ENCODE data around the gene CAMKMT. TPM values are rescaled to one million over a fixed set of nuclear protein-coding genes. Genes with fewer than 3 reads are reported as not detected.

CAMKMT gene
- polyA plus RNA-seq, 2 donors = 5.2 to 5.6 TPM

GRCh38 chr2:44692821-44693220, 331.1 kb downstream of the CAMKMT start:
- 94 to 95% methylated on average over 4 of the region's 4 CpGs for WGBS, 2 donors
- no peaks in the 10 kb centered on the region for H3K36me3 ChIP-seq (ENCODE audit: control insufficient read depth in 2 of 2, insufficient read depth in 2 of 2, low read length in 1 of 2)
- no peaks in the 10 kb centered on the region for H3K9me3 ChIP-seq (ENCODE audit: control insufficient read depth in 2 of 2, insufficient read depth in 1 of 2, low read depth in 1 of 2, low read length in 1 of 2)
- no peaks in the 10 kb centered on the region for H3K27me3 ChIP-seq (ENCODE audit: control insufficient read depth in 1 of 2, insufficient read depth in 2 of 2, low read length in 2 of 2)
- no peak overlapping the region for H3K4me3 ChIP-seq (ENCODE audit: low read depth in 1 of 2, low read length in 2 of 2)
- H3K27ac ChIP-seq (ENCODE audit: low read depth in 2 of 2, low read length in 1 of 2) = no peak overlapping the region
- H3K4me1 ChIP-seq (ENCODE audit: control insufficient read depth in 2 of 2, insufficient read depth in 2 of 2, low read length in 1 of 2) = no peaks in the 10 kb centered on the region

- H3K36me3 ChIP-seq (ENCODE audit: control insufficient read depth in 2 of 2, insufficient read depth in 2 of 2, low read length in 1 of 2) = no peaks in the 10 kb centered on the region
- H3K27me3 ChIP-seq (ENCODE audit: control insufficient read depth in 1 of 2, insufficient read depth in 2 of 2, low read length in 2 of 2) = no peaks in the 10 kb centered on the region
- no peak overlapping the region for H3K27ac ChIP-seq (ENCODE audit: low read depth in 2 of 2, low read length in 1 of 2)
- H3K9me3 ChIP-seq (ENCODE audit: control insufficient read depth in 2 of 2, insufficient read depth in 1 of 2, low read depth in 1 of 2, low read length in 1 of 2) = no peaks in the 10 kb centered on the region
- WGBS, 2 donors = 90 to 92% methylated on average over 5 of the region's 5 CpGs
- H3K4me1 ChIP-seq (ENCODE audit: control insufficient read depth in 2 of 2, insufficient read depth in 2 of 2, low read length in 1 of 2) = no peaks in the 10 kb centered on the region
- H3K4me3 ChIP-seq (ENCODE audit: low read depth in 1 of 2, low read length in 2 of 2) = no peak overlapping the region
Observed at GRCh38 chr2:44700824-44701223, 339.1 kb downstream of the CAMKMT start.

DNA sequence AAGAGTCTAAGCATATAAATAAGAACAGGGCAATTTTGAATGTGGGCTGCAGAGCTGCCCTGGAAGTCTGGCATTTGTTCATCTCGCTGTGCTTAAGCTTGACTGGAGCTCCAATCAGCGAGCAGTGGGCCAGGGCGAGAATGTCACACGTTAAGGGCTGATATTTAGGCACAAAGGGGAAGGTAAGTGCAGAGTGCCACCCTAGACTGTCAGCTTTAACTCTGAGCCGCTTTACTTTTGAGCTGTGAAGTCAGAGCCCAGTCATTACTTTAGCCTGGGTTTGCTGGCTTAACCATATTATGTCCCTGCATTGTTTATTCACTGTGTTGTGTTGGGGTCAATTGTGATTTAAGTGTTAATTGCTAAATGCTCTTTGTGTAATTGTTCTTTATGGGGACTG, 343.6 kb downstream of the CAMKMT start:
- no peak overlapping the region for H3K27ac ChIP-seq (ENCODE audit: low read depth in 2 of 2, low read length in 1 of 2)
- WGBS, 2 donors = 90 to 91% methylated on average over 5 of the region's 5 CpGs
- no peaks in the 10 kb centered on the region for H3K36me3 ChIP-seq (ENCODE audit: control insufficient read depth in 2 of 2, insufficient read depth in 2 of 2, low read length in 1 of 2)
- H3K27me3 ChIP-seq (ENCODE audit: control insufficient read depth in 1 of 2, insufficient read depth in 2 of 2, low read length in 2 of 2) = no peaks in the 10 kb centered on the region
- H3K4me3 ChIP-seq (ENCODE audit: low read depth in 1 of 2, low read length in 2 of 2) = no peak overlapping the region
- H3K4me1 ChIP-seq (ENCODE audit: control insufficient read depth in 2 of 2, insufficient read depth in 2 of 2, low read length in 1 of 2) = no peaks in the 10 kb centered on the region
- H3K9me3 ChIP-seq (ENCODE audit: control insufficient read depth in 2 of 2, insufficient read depth in 1 of 2, low read depth in 1 of 2, low read length in 1 of 2) = no peaks in the 10 kb centered on the region

DNA sequence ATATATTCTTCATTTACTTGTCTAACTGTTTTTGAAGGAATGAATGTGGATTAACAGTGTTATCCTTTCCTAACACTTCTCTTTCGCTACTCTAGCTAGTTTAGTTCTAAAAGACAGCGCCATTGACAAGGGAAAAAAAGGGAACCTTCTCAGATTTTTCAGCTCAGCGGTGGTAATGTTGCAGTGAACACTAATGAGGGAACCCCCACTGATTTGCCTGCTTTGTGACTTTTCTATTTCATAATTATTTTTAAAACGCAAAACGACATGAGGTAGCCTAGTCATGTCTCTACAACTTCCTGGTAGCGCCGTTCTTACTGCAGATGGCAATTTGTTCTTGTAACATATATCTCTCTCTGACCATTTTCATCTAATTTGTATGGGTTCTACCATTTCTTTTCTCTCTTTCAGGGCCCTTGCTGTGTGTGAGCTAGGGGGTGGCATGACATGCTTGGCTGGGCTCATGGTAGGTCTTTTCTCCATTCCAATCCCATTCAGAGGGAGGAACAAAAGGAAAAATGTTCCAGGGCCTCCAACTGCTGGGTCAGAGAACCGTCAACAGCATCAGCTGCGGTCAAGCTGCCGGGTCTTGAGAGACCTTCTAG, 344.2 kb downstream of the CAMKMT start:
- Histone ChIP-seq H3K27ac (ENCODE audit: low read depth in 2 of 2, low read length in 1 of 2) (no peak overlapping the region), H3K9me3 (ENCODE audit: control insufficient read depth in 2 of 2, insufficient read depth in 1 of 2, low read depth in 1 of 2, low read length in 1 of 2) (no peaks in the 10 kb centered on the region), H3K36me3 (ENCODE audit: control insufficient read depth in 2 of 2, insufficient read depth in 2 of 2, low read length in 1 of 2) (no peaks in the 10 kb centered on the region), H3K27me3 (ENCODE audit: control insufficient read depth in 1 of 2, insufficient read depth in 2 of 2, low read length in 2 of 2) (no peaks in the 10 kb centered on the region), H3K4me1 (ENCODE audit: control insufficient read depth in 2 of 2, insufficient read depth in 2 of 2, low read length in 1 of 2) (no peaks in the 10 kb centered on the region), H3K4me3 (ENCODE audit: low read depth in 1 of 2, low read length in 2 of 2) (no peak overlapping the region)
- WGBS, 2 donors = 97% methylated on average over 10 of the region's 10 CpGs

DNA sequence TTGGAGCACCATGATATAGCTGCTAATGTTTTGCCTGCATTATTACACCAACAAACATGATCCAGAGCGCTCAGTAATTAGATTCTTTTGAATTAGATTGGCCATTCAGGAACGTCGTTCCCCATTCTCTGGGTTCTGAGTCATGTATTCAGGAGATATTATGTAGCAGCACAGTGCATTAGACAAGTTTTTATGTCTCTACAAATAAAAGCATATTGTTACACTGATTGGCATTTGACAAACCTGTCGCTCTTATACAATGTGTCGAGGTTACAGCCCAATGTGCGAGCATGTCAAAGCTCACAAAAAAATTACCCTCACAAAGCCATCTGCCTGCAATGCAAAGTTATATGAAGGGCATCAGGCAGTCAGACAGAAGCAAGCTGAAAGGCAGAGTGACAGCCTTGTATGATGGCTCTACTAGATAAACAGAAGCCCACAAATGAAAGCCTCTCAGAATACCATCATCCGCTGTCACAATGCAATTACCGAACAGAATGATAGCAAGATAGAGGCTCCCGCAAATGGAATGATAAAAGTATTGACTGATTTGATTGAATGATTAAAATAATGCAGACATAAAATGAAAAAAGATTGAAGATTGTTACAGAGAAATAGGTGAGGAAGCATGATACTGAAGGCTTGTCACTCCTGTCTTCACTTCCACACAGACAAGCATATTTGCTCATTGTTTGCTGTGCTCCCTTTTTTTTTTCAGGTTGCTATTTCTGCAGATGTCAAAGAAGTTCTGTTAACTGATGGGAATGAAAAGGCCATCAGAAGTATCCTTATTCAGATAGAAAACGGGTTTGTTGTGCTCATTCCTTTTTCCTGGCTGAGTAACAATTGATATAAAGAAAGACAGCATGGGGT, 345.2 kb downstream of the CAMKMT start:
- no peaks in the 10 kb centered on the region for H3K27me3 ChIP-seq (ENCODE audit: control insufficient read depth in 1 of 2, insufficient read depth in 2 of 2, low read length in 2 of 2)
- 90 to 96% methylated on average over 10 of the region's 10 CpGs for WGBS, 2 donors
- no peaks in the 10 kb centered on the region for H3K9me3 ChIP-seq (ENCODE audit: control insufficient read depth in 2 of 2, insufficient read depth in 1 of 2, low read depth in 1 of 2, low read length in 1 of 2)
- H3K36me3 ChIP-seq (ENCODE audit: control insufficient read depth in 2 of 2, insufficient read depth in 2 of 2, low read length in 1 of 2) = no peaks in the 10 kb centered on the region
- H3K4me3 ChIP-seq (ENCODE audit: low read depth in 1 of 2, low read length in 2 of 2) = no peak overlapping the region
- H3K27ac ChIP-seq (ENCODE audit: low read depth in 2 of 2, low read length in 1 of 2) = no peak overlapping the region
- H3K4me1 ChIP-seq (ENCODE audit: control insufficient read depth in 2 of 2, insufficient read depth in 2 of 2, low read length in 1 of 2) = no peaks in the 10 kb centered on the region

- Histone ChIP-seq H3K4me1 (ENCODE audit: control insufficient read depth in 2 of 2, insufficient read depth in 2 of 2, low read length in 1 of 2) (no peaks in the 10 kb centered on the region), H3K9me3 (ENCODE audit: control insufficient read depth in 2 of 2, insufficient read depth in 1 of 2, low read depth in 1 of 2, low read length in 1 of 2) (no peaks in the 10 kb centered on the region), H3K27me3 (ENCODE audit: control insufficient read depth in 1 of 2, insufficient read depth in 2 of 2, low read length in 2 of 2) (no peaks in the 10 kb centered on the region), H3K27ac (ENCODE audit: low read depth in 2 of 2, low read length in 1 of 2) (no peak overlapping the region), H3K4me3 (ENCODE audit: low read depth in 1 of 2, low read length in 2 of 2) (no peak overlapping the region), H3K36me3 (ENCODE audit: control insufficient read depth in 2 of 2, insufficient read depth in 2 of 2, low read length in 1 of 2) (no peaks in the 10 kb centered on the region)
- WGBS, 2 donors = 40 to 43% methylated on average over 4 of the region's 4 CpGs
Observed at GRCh38 chr2:44707945-44708660, 346.4 kb downstream of the CAMKMT start.

DNA sequence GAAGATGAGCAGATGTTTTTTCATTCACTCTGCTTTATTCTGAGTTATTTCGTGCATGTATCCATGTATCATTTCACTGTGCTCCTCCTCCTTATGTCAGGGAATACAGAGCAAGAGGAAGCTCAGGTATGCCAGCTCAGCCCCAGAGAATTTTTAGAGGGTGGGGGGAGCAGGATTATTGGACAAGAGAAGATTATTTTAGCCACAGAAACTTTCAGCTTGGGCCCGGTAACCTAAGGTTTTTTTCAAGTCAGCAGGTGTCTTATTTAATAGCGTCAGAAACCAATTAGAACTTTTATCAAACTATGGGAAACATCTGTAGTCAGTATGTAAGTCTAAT, 346.9 kb downstream of the CAMKMT start:
- H3K4me1 ChIP-seq (ENCODE audit: control insufficient read depth in 2 of 2, insufficient read depth in 2 of 2, low read length in 1 of 2) = no peaks in the 10 kb centered on the region
- no peak overlapping the region for H3K4me3 ChIP-seq (ENCODE audit: low read depth in 1 of 2, low read length in 2 of 2)
- H3K27me3 ChIP-seq (ENCODE audit: control insufficient read depth in 1 of 2, insufficient read depth in 2 of 2, low read length in 2 of 2) = no peaks in the 10 kb centered on the region
- H3K36me3 ChIP-seq (ENCODE audit: control insufficient read depth in 2 of 2, insufficient read depth in 2 of 2, low read length in 1 of 2) = no peaks in the 10 kb centered on the region
- H3K27ac ChIP-seq (ENCODE audit: low read depth in 2 of 2, low read length in 1 of 2) = no peak overlapping the region
- WGBS, 2 donors = 68 to 79% methylated on average over 3 of the region's 3 CpGs
- no peaks in the 10 kb centered on the region for H3K9me3 ChIP-seq (ENCODE audit: control insufficient read depth in 2 of 2, insufficient read depth in 1 of 2, low read depth in 1 of 2, low read length in 1 of 2)

DNA sequence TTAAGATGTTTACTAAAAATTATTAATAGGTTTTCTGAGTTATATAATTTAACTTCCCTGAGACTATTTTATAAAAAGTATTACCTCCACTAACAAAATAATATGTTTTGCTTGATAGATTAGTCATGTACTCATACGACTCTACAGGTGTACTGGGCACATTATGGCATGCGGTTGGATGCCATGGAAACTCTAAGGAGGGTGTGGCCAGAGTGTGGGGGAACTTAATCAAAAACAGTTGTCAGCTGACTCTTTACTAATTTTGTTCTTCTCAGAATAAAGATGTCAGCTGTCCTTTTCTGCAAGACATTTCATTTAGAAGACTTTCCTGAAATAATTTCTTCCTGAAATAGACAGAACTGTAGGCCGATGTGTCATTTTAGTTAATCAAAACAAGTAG, 351.4 kb downstream of the CAMKMT start:
- WGBS, 2 donors = 62 to 72% methylated on average over 3 of the region's 3 CpGs
- H3K27me3 ChIP-seq (ENCODE audit: control insufficient read depth in 1 of 2, insufficient read depth in 2 of 2, low read length in 2 of 2) = no peaks in the 10 kb centered on the region

GRCh38 chr2:44715671-44716081, 353.9 kb downstream of the CAMKMT start:
- no peak overlapping the region for H3K4me3 ChIP-seq (ENCODE audit: low read depth in 1 of 2, low read length in 2 of 2)
- H3K36me3 ChIP-seq (ENCODE audit: control insufficient read depth in 2 of 2, insufficient read depth in 2 of 2, low read length in 1 of 2) = no peaks in the 10 kb centered on the region
- no peaks in the 10 kb centered on the region for H3K4me1 ChIP-seq (ENCODE audit: control insufficient read depth in 2 of 2, insufficient read depth in 2 of 2, low read length in 1 of 2)
- H3K9me3 ChIP-seq (ENCODE audit: control insufficient read depth in 2 of 2, insufficient read depth in 1 of 2, low read depth in 1 of 2, low read length in 1 of 2) = no peaks in the 10 kb centered on the region
- H3K27me3 ChIP-seq (ENCODE audit: control insufficient read depth in 1 of 2, insufficient read depth in 2 of 2, low read length in 2 of 2) = no peaks in the 10 kb centered on the region
- no peak overlapping the region for H3K27ac ChIP-seq (ENCODE audit: low read depth in 2 of 2, low read length in 1 of 2)
- WGBS, 2 donors = 82 to 84% methylated on average over 3 of the region's 3 CpGs

More for the DNA sequence above, 351.4 kb downstream of the CAMKMT start:
- H3K9me3 ChIP-seq (ENCODE audit: control insufficient read depth in 2 of 2, insufficient read depth in 1 of 2, low read depth in 1 of 2, low read length in 1 of 2) = no peaks in the 10 kb centered on the region
- no peak overlapping the region for H3K4me3 ChIP-seq (ENCODE audit: low read depth in 1 of 2, low read length in 2 of 2)
- H3K4me1 ChIP-seq (ENCODE audit: control insufficient read depth in 2 of 2, insufficient read depth in 2 of 2, low read length in 1 of 2) = no peaks in the 10 kb centered on the region
- H3K27ac ChIP-seq (ENCODE audit: low read depth in 2 of 2, low read length in 1 of 2) = no peak overlapping the region
- no peaks in the 10 kb centered on the region for H3K36me3 ChIP-seq (ENCODE audit: control insufficient read depth in 2 of 2, insufficient read depth in 2 of 2, low read length in 1 of 2)

Measured in esophagus (tissue), 2 donors.